ENCODE measurements around the gene FUBP1. TPM values are rescaled to one million over a fixed set of nuclear protein-coding genes. Genes with fewer than 3 reads are reported as not detected.
A peak's percentile ranks its signal among the peaks of the same experiment; 100 is the strongest.
"Not testable (repeated sequence)": the region's sequence is repeated elsewhere in the genome, so short reads cannot be mapped to it uniquely, and the experiment has no call there.

The FUBP1 gene, protein sequence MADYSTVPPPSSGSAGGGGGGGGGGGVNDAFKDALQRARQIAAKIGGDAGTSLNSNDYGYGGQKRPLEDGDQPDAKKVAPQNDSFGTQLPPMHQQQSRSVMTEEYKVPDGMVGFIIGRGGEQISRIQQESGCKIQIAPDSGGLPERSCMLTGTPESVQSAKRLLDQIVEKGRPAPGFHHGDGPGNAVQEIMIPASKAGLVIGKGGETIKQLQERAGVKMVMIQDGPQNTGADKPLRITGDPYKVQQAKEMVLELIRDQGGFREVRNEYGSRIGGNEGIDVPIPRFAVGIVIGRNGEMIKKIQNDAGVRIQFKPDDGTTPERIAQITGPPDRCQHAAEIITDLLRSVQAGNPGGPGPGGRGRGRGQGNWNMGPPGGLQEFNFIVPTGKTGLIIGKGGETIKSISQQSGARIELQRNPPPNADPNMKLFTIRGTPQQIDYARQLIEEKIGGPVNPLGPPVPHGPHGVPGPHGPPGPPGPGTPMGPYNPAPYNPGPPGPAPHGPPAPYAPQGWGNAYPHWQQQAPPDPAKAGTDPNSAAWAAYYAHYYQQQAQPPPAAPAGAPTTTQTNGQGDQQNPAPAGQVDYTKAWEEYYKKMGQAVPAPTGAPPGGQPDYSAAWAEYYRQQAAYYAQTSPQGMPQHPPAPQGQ
- 80.3 TPM for total RNA-seq (2013)
- polyA plus RNA-seq (10 to 100 TPM; 16.5 to 47.3 (median 16.5) TPM), polyA minus RNA-seq (42.4 and 71.2 TPM in 2 replicates), total RNA-seq (118 to 234 (median 172) reads per million in 11 experiments)

DNA sequence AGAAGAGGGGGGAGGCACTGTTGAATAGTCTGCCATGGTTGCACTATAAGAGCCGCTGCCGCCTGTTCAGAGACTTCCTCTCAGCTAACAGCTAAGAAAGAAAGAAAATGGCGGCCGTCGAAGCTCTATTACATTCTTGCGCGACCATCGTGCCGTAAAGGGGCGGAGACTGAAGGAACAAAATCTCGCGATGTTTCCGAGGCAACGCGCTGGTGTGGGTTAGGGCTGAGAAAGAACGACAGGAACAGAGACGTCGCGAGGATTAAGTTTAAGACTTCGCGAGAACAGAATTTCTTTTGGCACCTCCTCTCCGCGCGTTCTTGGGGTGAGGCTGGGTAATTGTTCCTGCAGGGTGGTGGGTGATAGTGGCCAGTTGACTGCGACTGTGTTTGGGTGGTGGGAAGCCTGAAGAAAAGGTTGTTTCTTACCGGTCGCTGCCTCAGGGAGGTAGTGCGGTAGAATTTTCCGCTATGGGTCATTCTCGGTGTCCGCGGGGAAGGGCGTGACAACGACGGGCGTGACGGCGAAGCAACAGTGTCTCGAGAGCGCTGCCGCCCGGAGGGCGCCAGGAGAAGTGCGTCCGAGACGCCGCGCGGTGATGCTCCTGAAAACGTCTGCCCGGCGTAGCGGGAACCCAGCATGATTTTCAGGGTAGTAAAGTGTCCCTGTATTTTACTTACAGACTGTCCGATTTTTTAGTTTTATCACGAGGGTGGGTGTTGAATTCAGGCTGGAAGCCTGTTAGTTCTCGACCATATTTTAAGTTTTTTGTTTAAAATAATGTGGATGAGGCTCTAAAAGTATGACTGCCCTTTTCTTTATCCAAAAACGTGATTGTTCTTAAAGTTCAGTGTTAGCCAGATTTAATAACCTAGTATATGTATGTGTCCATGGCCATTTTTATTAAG, at the start of gene FUBP1:
TSS of gene FUBP1 (minus strand) at position 104 of the 908 bp plus-strand sequence. CDS start at position 36, 68 bp downstream.
- Mint-ChIP-seq H3K9me3 (no peaks in the 10 kb centered on the region), H3K4me1 (peaks cover 10% of the 10 kb centered on the region), H3K36me3 (peaks cover 15 to 16% of the 10 kb centered on the region in 2 donors), H3K27me3 (ENCODE audit: low read depth in 3 of 3) (no peaks in the 10 kb centered on the region), H3K4me3 (no peak within 1 kb of the TSS), H3K27ac (no peak within 1 kb of the TSS)
- peak; percentile 98 to 99 (median 99) for DNase-seq
- peaks cover 26 to 33% of the 10 kb centered on the region in 2 donors for H3K4me1 ChIP-seq (ENCODE audit: control insufficient read depth in 1 of 2, insufficient read depth in 2 of 2, low read length in 2 of 2)
- peak within 1 kb of the TSS; percentile 97 to 100 for H3K27ac ChIP-seq (ENCODE audit: low read depth in 1 of 2, low read length in 2 of 2)
- H4K20me1 ChIP-seq (ENCODE audit: insufficient read depth, low read length) = peaks cover 32% of the 10 kb centered on the region
- H3K4me2 ChIP-seq (replicated peaks; ENCODE audit: extremely low read depth, low read length, poor library complexity, severe bottlenecking) = peak within 1 kb of the TSS; percentile 97
- H3K9ac ChIP-seq (ENCODE audit: insufficient read depth, low read length, poor library complexity, severe bottlenecking) = peak within 1 kb of the TSS; percentile 98
- WGBS (ENCODE audit: insufficient coverage) = under 1% methylated on average over 56 of the region's 57 CpGs
- H3K9me3 ChIP-seq (replicated peaks in 1 of 2; ENCODE audit: control insufficient read depth in 1 of 2, insufficient read depth in 1 of 2, low read length in 2 of 2) = no peaks in the 10 kb centered on the region
- peak within 1 kb of the TSS; percentile 88 to 99 (median 97) for H3K4me3 ChIP-seq (replicated peaks in 1 of 3; ENCODE audit: low read depth in 2 of 3, low read length in 3 of 3)
- TF ChIP-seq, protein P1, sequence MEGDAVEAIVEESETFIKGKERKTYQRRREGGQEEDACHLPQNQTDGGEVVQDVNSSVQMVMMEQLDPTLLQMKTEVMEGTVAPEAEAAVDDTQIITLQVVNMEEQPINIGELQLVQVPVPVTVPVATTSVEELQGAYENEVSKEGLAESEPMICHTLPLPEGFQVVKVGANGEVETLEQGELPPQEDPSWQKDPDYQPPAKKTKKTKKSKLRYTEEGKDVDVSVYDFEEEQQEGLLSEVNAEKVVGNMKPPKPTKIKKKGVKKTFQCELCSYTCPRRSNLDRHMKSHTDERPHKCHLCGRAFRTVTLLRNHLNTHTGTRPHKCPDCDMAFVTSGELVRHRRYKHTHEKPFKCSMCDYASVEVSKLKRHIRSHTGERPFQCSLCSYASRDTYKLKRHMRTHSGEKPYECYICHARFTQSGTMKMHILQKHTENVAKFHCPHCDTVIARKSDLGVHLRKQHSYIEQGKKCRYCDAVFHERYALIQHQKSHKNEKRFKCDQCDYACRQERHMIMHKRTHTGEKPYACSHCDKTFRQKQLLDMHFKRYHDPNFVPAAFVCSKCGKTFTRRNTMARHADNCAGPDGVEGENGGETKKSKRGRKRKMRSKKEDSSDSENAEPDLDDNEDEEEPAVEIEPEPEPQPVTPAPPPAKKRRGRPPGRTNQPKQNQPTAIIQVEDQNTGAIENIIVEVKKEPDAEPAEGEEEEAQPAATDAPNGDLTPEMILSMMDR (IDR thresholded peaks at IDR 0.05) = peak; percentile 76
- no peaks in the 10 kb centered on the region for H3K27me3 ChIP-seq (ENCODE audit: control insufficient read depth in 2 of 2, insufficient read depth in 2 of 2, low read length in 2 of 2)
- intact Hi-C loops (cut with micrococcal nuclease) = loop anchor here in 1 of 2 donors (2.0 kb wide), 1 partner anchor 26 kb away; the partner anchor contains the start of gene DNAJB4
- H3K36me3 ChIP-seq (replicated peaks in 1 of 2; ENCODE audit: control insufficient read depth in 1 of 2, insufficient read depth in 2 of 2, low read length in 2 of 2) = peaks cover 9 to 20% of the 10 kb centered on the region in 2 donors
- H3K79me2 ChIP-seq (ENCODE audit: insufficient read depth, low read length) = peaks cover 71% of the 10 kb centered on the region
- H2AFZ ChIP-seq (ENCODE audit: insufficient read depth, low read depth, low read length, poor library complexity, severe bottlenecking) = peak within 1 kb of the TSS; percentile 84

DNA sequence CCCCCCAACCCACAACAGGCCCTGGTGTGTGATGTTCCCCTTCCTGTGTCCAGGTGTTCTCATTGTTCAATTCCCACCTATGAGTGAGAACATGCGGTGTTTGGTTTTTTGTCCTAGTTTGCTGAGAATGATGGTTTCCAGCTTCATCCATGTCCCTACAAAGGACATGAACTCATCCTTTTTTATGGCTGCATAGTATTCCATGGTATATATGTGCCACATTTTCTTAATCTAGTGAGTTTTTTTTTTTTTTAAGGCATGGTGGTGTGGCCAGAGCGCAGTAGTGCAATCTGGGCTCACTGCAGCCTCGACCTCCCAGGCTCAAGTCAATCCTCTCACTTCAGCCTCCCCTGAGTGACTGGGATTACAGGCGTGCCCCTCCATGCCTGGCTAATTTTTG, 42.3 kb upstream of the FUBP1 start:
- H3K27me3 ChIP-seq (ENCODE audit: control insufficient read depth in 2 of 2, insufficient read depth in 2 of 2, low read length in 2 of 2); H3K36me3 Mint-ChIP-seq; H2AFZ ChIP-seq (ENCODE audit: insufficient read depth, low read depth, low read length, poor library complexity, severe bottlenecking); H3K27me3 Mint-ChIP-seq (ENCODE audit: low read depth in 3 of 3); H3K27ac Mint-ChIP-seq; H3K36me3 ChIP-seq (replicated peaks in 1 of 2; ENCODE audit: control insufficient read depth in 1 of 2, insufficient read depth in 2 of 2, low read length in 2 of 2); H3K4me1 Mint-ChIP-seq; H3K4me3 Mint-ChIP-seq; H3K9ac ChIP-seq (ENCODE audit: insufficient read depth, low read length, poor library complexity, severe bottlenecking); H3K79me2 ChIP-seq (ENCODE audit: insufficient read depth, low read length); H3K4me2 ChIP-seq (replicated peaks; ENCODE audit: extremely low read depth, low read length, poor library complexity, severe bottlenecking); H3K27ac ChIP-seq (ENCODE audit: low read depth in 1 of 2, low read length in 2 of 2); H3K4me3 ChIP-seq (replicated peaks in 1 of 3; ENCODE audit: low read depth in 2 of 3, low read length in 3 of 3); intact Hi-C loops (cut with micrococcal nuclease); H3K9me3 Mint-ChIP-seq; H3K9me3 ChIP-seq (replicated peaks in 1 of 2; ENCODE audit: control insufficient read depth in 1 of 2, insufficient read depth in 1 of 2, low read length in 2 of 2); H3K4me1 ChIP-seq (ENCODE audit: control insufficient read depth in 1 of 2, insufficient read depth in 2 of 2, low read length in 2 of 2); DNase-seq; H4K20me1 ChIP-seq (ENCODE audit: insufficient read depth, low read length): not testable (repeated sequence)
- no CpG with 5 or more reads among the region's 4 CpGs for WGBS (ENCODE audit: insufficient coverage)
